Measurements from ENCODE around the gene TEX2.
"Not testable (repeated sequence)": the region's sequence is repeated elsewhere in the genome, so short reads cannot be mapped to it uniquely, and the experiment has no call there.

TEX2 gene

DNA sequence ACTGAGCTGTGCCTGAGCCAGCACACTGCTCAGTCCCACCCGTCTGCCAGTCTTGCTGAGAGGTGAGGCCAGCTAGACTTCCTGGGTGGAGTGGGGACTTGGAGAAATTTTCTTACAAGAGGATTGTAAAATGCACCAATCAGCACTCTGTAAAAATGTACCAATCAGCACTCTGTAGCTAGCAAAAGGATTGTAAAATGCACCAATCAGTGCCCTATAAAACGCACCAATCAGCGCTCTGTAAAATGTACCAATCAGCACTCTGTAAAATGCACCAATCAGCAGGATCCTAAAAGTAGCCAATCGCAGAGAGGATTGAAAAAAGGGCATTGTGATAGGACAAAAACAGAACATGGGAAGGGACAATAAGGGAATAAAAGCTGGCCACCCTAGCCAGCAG, 84.0 kb downstream of the TEX2 start:
- DNase-seq: not testable (repeated sequence)

DNA sequence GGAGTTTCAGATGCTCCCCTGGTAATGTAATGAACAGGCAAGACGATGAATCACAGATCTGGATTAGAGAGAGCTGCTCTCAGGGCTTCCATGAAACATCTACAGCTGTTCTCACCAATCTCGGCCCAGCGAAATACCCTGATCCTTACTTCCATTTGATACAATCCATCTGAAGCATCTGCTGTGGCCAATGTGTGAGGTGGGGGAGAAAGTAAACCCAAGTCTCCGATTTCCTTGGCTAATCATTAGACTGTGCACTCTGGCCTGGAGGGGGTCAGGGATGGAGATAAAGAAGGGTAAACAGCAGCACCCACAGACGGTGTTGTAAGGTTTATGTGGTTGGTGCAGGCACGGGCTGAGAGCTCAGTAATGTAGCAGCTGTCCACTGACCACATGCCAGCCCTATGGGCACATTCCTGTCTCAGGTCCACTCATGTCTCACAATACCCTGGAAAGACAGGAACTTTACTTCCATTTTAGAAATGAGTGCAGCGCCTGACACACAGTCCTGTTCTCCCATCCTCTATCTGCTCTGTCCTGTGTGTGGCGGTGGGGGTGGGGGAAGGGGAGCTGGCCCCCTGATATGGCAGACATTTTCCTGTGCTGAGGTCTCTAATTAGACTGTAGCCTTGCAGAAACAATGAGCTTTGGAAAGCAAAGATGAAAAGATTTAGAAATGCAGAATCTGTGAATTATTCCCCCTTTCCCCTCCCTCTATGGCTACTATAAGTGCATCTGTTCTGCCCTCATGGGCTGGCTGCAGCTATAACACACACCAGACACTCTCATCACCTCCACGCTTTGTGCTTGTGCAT, 84.8 kb downstream of the TEX2 start:
- DNase-seq: no peak

DNA sequence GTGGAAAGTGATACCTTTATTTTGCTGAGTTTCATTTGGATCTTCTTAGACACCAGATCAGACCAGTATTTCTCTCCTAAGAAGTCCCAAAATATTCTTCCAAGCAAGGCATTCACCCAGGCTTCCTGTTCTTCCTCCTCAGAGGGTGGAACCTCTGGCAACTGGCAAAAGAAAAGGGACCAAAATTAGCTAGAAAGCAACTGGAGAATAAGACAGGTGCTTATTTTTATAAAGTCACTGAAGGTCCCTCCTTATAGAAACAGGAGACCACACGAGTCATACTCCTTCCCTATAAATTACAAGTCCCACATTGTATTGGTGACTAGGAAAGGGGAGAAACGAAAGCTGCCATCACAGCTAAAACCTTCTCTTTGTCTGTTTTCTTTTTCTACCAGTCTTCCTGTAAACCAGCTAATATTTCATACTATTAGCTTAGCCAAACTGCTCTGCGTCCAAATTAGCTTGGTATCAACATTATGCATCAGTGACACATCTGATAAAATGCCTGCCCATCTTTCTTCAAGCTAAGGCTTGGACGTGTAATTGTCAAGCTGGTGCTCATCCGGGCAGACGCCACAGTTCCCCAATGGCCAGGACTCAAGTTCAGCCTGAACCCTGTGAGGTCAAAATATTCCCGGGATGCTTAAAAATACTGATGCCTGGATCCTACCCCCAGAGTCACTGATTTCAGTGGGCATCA, 85.6 kb downstream of the TEX2 start:
- DNase-seq: no peak

DNA sequence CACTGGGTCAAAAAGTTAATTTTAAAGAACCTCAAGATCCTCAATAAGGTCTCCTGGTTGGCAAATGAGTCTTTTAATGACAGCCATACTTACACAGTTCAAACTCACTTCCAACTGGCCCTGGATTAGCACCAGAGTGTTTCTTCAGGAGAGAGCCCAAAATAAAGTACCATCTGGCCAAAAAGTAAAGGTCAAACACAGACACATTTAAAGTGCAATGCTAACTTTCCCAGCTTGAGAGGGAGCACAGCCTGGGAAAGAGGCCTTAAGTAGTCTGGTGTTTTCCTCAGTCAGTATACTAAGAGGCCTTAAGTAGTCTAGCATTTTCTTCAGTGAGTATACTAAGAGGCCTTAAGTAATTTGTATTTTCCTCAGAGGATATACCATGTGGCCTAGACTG, 86.5 kb downstream of the TEX2 start:
- DNase-seq: no peak

DNA sequence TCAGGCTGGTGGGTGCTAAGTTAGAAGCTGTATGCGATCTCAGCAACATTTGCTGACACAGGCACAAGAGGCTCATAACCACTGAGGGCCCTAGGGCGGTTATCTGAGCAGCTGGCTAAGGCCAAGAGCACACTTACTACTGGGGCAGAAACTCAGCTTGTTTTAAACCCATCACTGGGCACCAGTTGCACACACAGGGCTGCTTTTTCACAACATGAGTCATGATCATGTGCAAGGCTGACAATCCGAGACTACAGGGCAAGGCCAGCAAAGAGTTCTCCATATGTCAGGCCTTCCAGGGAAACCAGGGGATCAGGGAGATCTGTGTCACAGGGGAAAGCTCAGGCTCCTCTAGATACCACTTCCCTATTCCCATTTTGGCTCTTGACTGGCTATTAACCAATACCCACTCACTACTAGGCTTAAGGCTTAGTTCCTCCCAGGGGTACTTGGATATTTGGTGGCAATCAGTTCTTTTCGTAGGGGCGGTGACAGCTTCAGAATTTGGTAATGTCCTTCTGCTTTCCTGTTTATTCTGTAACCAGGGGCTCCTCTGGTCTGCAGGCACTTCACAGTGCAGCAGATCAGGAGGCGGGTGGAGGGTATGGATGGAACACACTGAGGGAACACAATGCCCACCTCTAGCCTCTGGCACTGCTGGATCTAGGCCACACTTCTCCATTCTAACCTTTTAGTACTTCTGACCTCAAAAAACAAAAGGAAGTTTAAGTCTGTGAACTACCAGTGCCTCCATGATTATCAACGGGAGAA, 88.2 kb downstream of the TEX2 start:
- DNase-seq: no peak

DNA sequence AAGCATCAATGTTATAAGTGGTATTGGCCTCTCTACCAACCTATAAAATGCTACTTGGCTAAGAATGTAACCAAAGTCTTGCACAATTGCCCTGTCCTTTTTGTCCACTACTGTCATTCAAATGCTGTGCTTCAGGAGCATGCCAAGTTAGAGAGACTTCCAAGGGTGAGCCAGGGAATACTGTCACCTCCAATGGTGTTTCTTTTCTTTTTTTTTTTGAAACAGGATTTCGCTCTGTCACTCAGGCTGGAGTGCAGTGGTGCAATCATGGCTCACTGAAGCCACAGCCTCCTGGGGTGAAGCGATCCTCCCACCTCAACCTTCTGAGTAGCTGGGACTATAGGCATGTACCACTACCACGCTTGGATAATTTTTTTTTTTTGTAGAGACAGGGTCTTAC, 89.4 kb downstream of the TEX2 start:
- no peak for DNase-seq

DNA sequence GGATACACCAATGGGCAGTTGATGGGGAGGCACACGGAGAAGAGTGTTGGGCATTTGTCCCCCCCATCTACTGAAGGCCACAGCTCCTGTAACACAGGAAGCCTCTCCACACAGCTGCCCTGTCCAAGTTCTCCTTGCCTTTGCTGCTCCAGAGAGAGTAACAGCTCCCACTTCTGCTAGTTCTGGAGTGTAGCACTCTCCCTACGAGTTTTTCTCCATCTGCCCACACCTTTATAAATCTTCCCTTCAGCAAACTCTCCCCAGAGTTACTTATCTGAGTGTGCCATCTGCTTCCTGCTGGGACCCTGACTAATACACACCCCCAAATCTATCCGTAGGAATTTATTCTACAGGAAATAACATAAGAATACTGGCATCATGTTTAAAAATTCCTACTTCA, 90.5 kb downstream of the TEX2 start:
- DNase-seq: no peak

DNA sequence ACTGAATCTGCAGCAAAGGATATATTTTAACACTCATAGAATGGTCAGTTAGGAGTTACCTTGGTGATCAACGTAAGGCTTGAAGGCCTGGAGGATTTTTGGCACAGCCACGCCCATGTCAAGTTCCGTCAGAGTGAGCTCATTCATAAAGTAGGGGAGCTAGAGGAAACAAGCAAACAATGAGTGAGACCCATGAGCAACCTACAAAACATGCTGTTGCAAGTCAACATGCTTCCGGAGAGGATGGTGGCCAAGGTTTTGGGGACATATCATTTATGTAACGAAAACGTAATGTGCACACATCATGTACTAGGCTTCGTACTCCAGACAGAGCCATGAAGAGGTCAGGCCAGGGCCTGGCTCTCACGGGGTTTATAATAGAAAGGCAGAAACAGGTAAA, 92.0 kb downstream of the TEX2 start:
- no peak for DNase-seq

DNA sequence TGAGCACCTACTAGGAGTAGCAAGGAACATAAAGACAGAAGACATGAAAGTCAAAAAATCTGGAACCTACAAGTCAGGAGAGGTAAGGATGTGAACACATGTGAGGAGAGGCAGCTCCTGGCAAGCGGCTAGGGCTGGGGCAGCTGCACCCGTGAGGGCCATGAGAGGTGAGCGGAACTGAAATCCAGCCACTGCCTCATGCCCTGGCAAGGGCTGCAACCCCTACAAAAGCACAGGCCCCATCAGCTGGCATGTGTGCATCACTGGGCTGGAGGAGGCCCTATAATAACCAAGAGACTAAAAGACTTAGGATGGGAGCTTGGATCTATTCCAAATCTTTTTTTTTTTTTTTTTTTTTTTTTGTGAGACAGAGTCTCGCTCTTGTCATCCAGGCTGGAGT, 92.8 kb downstream of the TEX2 start:
- no peak for DNase-seq

DNA sequence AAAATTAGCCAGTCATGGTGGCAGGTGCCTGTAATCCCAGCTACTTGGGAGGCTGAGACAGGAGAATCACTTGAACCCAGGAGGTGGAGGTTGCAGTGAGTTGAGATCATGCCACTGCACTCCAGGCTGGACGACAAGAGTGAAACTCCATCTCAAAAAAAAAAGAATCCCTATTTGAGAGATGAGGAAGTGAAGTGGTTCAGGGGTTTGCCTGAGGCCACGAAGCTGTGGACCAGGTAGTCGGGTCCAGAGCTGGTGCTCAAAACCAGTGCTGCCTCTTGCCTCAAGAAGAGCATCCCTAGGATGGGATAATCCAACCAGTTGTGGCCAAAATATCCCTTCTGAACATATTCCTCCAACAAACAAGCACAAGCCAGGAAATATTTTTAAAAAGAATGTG, 95.4 kb downstream of the TEX2 start:
- not testable (repeated sequence) for DNase-seq

DNA sequence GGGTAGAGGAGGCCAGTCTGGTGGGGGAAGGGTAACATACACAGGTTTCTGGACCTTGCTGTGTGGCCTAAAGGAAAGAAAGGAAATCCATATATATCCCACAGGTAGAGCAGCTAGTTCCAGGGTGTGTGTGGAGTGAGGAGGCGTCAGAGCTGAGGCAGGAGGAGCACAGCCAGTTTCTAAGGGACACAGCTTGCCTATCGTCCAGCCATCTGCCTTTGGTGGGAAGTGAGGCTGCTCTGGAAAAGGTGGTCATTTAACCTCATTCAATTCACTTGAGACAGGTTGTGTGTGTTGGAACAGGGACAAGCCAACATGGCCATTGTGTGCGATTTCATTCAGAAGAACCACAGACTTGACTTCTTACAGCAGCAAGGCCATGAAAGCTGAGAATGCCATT, 96.2 kb downstream of the TEX2 start:
- no peak for DNase-seq

DNA sequence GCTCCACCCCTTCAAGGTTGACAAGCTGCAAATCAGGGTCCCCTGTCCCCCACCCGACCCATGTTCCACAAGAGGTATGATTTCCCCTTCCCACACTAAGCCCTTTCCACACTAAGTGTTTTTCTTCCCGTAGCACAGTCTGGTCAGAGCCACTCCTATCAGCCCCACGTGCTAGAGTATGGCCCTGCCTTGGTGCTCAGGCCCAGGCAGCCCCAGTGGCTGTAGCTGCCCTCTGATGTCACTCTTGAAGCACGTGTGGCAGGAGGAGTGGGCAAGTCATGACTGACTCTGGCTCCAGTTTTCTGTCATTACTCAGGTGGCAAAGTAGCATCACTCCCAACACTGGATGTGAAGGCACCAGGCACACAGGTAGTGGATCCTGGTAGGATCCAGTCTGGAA, 97.7 kb downstream of the TEX2 start:
- DNase-seq: no peak

DNA sequence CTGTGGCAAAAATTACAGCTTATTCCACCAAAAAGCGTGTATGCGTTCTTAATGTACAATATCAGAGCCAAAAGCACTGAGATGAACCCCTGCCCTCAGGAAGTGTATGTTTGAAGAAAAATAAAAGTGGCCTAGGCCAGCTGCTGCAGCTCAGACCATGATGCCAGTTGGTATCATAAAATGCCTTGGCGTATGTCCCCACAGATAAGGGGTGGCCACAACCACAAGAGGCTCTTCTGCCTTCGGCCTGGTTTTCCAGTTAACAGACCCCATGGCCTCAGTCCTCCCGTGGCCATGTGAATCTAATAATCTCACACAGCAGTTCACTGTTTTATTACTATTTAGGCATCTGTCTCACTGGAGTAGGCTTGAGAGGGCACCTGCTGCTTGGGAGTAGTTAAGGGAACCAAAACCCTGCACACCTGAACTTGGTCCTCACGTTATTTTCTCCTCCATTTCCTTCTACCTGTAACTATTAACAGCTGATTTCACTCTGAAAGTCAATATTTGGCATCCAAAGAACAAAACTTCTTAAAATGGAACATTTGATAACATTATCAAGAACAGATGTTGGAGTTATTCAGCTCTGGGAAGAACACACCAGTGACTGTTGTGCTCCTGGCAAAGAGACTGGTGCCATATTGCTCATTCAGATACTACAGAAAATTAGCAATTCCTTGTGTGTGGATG, 98.3 kb downstream of the TEX2 start:
- no peak for DNase-seq

DNA sequence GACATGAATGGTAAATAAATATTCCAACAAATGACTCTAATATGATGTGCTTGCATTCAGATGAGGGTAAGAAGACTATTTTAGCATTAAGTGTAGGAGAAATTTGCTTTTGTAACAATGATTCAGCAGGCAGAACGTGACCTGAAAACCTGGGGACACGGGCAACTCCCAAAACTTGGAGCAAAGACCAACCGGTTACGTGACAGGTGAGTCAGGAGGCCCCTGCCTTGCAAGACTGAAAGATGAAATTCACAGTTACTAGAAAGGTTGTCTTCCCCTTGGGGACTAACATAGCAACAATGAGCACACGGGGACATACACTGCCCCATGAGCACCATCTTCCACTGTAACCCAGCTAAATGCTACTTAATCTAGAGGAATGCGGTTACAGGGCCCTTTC, 99.6 kb downstream of the TEX2 start:
- DNase-seq: no peak

DNA sequence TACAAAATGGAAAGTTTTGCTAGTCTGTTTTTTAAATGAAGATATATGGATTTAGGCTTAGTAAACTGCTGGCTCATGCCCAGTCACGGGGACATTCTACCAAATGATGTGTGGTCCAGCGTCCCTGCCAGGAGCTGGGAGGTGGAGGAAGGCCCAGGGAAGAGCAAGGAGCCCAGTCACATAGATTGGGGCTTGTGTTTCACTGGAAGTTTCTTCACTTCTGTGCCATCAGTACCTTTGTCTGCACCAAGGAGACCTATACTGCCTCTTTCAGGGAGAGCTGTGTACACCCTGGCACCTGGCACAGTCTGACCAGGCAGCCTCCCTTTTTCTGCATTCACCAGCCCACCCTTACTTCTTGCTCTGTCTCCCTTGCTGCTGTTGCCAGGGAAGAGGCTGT, 100.5 kb downstream of the TEX2 start:
- DNase-seq: no peak

DNA sequence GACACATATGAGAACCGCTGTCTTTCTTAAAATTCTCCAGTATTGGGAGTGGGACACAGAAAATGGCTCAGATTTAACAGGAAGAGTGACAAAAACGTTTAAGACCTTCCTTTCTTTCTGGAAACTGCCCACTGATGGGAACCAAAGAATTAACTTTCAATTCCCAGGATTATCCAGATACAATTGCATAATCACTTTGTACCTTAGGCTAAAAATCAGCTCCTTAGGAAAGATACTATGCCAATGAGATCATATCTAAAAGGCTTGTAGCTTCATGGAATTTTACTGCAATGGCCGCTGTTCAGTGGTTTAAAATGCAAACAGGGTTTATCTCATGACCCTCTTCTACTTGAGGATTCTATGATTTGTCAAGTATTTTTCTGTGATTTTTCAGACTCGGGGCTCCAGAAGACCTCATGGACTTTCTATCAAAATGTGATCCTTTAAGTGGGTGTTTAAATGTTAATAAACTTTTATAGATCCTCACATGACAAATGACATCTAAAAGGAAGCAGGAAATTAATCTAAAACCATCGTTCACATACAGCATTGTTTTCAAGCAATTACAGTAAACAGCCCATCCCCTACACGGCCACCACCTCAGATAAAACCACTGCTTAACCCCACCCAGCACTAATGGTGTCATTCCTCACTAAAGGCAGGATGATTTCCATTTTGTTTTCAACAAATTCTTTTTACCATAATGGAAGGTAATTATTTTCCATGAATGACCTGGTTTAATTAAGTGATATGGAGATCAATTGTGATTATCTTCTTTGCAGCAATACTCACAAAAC, 101.5 kb downstream of the TEX2 start:
- DNase-seq: no peak

DNA sequence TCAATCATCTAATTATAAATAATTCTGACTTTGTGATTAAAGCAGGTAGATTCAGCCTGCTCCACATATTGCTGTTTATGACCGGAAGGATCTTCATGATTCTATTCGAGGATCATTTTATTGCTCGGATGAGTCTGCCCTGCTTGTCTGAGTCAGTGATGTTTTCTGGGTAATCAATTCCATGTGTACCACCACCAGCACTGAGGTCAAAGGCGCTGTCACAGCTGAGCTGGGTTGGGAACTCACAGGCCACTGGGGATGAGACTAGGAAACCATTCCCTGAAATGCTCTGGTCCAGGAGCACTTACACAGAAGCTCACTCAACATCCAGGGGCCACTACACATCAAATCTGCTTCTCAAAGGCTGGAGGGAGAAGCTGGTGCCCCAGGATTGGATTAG, 102.7 kb downstream of the TEX2 start:
- DNase-seq: no peak

DNA sequence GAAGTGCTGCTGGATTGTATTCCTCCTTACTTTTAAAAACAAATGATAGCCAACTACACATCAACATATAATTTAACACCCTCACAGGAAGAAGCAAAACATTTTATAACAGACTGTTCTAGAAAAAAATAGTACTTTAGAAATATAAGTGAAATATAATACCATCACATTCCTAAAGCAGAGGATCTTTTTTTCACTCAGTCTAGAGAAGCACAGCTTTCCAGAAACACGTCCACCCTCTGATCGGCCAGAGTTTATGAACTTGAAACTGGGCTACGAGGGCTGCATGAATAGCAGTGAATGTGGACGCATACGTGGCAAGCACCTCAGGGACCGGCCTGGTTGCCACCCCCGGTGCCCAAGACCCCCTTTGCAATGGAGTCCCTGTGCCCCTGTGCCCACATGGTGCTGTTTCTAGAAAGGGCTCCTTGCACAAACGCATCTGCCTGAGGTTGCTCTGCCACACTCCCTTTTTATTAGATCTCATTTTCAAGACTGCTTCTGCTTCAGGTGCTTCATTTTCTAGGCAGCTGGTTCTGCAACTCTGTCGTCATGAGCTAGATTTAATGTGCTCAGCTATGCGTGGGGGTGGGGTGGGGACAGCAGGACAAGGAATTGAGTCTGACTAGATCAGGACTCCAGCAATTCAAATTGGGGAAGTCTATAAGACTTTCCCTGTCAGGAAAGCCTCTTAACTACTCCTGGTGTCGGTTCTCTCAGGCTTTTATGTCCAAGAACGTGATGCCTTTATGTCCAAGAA, 104.0 kb downstream of the TEX2 start:
- no peak for DNase-seq

DNA sequence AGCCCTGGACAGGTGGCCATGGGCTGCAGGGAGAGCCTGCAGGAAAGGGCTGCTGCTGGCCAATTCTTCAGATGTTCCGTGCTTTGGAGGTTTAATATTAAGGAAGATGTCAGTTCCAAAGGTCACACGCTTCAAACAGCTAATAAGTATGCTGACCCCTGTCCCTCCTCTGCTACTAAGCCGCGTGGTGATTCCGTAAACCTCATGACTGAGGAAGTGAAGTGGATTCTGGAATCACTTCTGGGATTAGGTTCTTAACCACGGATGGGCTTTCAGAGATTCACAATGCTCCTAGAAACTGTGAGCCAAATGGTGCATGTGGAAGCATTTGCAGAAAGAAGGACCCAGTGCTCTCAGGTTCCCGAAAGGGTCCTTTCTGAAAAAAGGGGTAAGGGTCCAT, 104.7 kb downstream of the TEX2 start:
- DNase-seq: no peak

DNA sequence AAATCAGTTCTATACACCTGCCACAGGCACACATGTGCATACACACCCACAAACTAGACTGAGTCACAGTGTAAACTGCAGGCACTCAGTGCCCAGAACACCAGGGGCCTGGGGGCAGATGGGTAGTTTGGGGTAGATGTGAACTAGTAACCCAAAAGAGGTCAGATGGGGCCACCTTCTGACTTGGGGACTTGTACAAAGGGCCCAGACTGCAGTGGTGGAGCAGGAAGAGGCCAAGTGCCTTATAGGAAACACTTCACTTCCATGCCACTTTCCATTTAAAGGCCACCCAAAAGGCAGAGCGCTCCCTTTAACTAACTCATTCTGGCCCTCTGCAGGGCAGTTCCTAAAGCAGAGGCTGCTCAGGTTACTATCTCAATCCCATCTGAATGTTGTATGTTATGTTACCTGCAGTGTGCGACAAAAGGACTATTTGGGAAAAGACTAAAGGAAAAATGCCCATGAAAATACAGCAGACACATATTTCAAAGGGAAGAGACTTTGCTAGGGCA, 105.3 kb downstream of the TEX2 start:
- DNase-seq: no peak

DNA sequence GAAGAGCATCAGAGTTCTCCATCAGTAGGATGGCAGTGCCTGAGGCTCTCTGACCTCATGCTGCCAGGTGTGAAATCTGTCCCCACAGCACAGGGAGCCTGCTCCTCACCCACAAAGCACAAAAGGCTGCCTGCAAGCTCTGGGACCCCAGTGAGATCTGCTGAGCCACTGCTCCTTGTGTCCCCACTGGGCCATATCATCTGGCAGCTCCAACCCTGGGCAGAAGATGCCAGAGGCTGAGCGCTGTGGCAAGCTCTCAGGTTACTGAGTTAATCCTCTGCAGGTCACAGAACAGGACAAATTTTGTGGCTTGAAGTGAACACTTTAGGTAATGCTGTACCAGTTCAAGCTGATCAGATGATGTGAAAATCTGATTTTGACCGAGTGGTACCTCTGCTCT, 106.4 kb downstream of the TEX2 start:
- DNase-seq: peak in 1 of 5 experiments; percentile 22
